GM19025 (cell line): ENCODE measurements around the gene SLC4A1AP.
"Not testable (repeated sequence)": the region's sequence is repeated elsewhere in the genome, so short reads cannot be mapped to it uniquely, and the experiment has no call there.

Source experiments
- ATAC-seq: cut with Tn5 transposase; IDR thresholded peaks from one replicate; pipeline ENCODE4 v1.9.1; 2021; ENCODE audit warnings: mild to moderate bottlenecking, low read depth, moderate library complexity; ENCODE audit not compliant: unreplicated experiment

The SLC4A1AP gene

DNA sequence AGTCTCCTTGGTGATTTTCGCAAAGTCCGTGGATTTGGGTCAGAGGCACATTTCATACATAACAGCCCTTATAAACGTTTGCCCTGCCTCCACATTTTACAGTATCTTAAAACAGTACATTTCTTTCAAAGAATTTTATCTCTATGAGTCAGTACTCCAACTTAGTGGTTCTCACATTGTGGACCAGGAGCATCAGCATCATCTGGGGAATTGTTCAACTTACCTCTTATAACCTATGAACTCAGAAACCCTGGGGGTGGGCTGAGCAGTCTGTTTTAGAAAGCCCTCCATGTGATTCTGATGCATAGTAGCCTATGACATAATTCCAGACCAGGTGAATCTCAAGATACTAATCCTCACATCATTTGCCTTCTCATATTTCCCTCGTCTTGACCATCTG, 12.6 kb upstream of the SLC4A1AP start:
- no peak for ATAC-seq

DNA sequence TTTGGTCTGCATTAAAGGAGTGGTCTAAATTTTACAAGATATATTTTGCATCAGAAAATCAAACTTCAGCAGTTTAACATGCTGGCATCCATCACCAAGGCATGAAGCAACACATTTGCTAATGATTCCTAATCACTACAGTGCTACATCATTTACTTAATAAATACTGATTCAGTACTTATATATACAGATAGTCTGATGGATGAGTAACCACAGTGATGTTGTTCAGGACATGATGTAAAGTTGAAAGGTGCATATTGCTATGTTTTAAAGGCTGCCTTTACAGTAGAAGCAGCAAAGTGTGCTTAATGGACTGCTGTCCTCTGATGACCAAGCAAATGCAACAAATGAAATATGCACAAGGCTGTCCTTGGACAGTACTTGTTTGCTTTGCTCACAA, 11.3 kb upstream of the SLC4A1AP start:
- no peak for ATAC-seq

DNA sequence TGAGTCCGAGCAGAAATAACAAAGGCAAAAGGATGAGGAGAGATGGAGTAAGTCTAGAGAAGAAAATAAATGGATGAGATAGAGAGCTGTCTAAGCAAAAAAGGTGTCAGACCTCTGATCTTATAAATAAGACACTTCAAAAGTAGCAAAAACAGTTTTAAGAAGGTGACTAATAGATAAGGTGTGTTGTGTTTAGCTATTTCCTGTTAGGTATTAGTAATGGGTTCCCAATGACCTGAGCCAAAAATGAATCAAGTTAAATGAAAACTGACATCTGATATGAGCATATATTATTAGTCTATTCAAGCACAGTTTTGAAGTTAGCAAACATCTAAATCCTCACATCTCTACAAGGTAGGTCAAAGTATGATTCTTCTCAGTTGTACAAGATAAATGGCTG, 10.9 kb upstream of the SLC4A1AP start:
- ATAC-seq, result no peak

DNA sequence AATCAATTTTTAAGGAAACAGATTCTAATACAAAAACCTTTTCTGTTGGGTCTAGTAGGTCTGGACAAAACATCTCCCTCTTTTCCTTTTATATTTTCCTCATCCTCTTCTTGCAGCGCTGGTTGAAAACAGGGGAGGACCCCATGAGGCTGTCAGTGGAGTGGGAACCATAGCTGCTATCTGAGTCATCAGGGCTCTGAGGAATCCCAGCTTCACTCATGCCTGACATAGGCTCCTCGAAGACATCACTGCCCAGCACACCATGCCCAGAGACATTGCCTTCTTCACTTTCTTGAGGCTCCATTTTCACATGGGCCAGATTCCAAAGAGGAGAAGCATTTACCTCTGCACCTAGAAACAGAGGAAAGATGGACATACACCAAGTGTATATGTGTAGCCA, 10.3 kb upstream of the SLC4A1AP start:
- no peak for ATAC-seq

DNA sequence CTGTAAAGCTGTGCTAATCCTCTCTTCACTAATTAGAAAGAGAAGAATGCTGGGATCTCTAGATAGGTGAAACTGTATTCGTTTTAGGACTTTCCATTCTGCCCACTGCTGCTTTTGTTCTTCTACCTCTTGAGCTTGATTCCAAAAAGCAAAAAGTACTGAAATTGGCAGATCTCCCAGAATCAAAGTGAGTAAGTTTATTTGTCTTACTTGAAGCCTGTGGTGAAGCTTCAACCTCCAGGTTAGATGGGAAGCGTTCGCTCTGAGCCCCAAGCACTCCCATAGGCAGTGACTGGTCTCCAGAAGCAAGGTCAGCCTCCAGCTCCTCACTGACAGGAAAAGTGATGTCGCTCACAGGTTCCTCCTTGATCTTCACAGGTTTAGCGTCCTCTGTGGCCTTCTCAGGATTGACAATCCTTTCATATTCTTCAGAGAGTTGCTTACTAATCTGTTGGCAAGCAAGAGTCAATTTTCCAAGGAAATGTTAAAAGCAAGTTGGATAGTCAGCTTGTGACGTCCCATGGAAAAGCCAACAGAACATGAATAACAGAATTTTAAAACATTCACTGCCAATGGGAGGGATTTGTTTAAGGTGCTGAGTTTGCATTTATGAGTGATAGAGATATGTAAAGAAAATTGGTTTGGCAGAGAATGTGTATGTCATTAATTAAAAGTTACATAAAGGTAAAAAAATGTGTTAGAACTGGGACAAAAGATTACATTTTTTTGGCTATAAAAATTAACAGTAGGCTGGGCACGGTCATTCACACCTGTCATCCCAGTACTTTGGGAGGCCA, 8.3 kb upstream of the SLC4A1AP start:
- ATAC-seq, result no peak

DNA sequence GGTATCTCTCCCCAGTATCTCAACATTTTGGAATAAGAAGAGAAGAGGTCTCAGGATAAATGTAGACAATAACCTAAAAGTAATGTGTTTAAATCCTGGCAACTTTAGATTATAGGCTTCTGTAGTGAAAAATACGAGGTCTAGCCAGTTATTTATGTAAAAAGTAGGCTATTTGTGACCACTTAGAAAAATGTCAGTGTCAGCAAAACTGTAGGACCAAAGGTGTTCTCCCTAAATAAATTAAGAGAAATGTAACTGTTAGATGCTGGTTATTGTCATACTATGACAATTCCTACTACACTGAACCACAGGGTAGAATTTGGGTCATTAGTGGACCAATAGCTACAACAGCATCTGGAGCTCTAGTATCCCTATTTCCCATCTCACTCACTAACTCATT, 2.3 kb upstream of the SLC4A1AP start:
- ATAC-seq, result no peak

DNA sequence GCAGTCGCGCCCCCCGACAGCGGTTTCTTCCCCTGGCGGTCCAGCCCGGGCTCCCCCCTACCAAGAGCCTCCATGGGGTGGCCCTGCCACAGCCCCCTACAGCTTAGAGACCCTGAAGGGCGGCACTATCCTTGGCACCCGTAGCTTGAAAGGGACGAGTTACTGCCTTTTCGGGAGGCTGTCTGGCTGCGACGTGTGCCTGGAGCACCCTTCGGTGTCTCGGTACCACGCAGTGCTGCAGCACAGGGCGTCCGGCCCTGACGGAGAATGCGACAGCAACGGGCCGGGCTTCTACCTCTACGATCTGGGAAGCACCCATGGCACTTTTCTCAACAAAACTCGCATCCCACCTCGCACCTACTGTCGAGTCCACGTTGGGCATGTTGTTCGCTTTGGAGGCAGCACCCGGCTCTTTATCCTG, 475 bp downstream of the SLC4A1AP start:
- peak; percentile 2 for ATAC-seq

DNA sequence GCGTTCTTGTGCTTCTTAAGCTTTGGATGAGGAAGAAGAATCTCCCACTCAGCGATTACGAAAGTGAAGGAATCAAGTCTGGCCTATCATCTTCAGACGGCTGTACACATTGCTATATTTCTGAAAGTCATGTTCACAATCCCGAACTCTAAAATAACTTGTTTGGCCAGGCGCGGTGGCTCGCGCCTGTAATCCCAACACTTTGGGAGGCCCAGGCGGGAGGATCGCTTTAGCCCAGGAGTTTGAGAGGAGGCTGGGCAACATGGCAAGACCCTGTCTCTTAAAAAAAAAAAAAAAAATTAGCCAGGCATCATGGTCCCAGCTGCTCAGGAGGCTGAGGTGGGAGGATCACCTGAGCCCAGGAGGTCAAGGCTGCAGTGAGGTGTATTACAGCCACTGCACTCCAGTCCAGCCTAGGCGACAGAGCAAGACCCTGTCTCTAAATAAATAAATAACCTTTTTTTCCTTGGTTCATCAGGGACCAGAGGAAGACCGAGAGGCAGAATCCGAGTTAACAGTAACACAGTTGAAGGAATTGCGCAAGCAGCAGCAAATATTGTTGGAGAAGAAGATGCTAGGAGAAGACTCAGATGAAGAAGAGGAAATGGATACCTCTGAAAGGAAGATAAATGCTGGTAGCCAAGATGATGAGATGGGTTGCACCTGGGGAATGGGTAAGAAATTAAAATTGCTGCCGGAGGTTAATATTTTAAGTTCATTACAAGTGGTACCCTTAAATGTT, 1.1 kb downstream of the SLC4A1AP start:
- ATAC-seq, result no peak

DNA sequence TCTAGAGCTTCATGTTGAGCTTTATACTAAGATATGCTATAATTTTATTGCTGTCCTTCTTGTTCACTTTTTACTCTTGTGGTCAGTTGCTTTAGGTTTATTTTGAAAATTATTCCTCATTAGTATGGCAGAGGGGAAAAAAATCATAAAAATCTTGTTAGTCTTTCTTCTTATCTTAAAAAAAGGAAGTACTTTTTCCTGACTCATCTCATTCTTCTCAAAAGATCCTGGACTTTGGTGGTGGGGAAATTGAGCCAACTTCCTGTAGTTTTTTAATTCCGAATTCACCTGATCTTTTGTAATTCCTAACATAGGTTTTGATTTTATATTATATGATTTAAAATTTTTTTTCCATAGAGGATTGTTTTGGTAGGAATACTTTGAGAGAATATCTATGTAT, 3.8 kb downstream of the SLC4A1AP start:
- ATAC-seq, result no peak

DNA sequence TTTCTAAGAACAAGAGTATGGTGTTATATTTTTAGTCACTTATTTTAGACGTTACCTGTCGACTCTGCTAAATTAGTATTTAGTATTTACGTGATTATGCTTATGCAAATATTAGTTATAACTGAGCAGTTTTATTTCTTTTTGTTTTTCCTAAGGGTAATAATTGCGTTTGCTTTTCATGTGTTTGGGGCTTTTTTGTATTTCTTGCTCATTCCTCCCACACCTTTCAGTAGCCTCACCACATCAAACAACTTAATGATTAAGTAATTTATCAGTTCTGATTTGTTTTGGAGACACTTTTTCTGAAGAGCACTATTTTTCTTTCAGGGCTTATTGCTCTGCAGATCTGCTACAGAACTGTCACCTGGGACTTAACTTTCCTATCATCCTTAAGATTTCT, 7.5 kb downstream of the SLC4A1AP start:
- ATAC-seq, result no peak

DNA sequence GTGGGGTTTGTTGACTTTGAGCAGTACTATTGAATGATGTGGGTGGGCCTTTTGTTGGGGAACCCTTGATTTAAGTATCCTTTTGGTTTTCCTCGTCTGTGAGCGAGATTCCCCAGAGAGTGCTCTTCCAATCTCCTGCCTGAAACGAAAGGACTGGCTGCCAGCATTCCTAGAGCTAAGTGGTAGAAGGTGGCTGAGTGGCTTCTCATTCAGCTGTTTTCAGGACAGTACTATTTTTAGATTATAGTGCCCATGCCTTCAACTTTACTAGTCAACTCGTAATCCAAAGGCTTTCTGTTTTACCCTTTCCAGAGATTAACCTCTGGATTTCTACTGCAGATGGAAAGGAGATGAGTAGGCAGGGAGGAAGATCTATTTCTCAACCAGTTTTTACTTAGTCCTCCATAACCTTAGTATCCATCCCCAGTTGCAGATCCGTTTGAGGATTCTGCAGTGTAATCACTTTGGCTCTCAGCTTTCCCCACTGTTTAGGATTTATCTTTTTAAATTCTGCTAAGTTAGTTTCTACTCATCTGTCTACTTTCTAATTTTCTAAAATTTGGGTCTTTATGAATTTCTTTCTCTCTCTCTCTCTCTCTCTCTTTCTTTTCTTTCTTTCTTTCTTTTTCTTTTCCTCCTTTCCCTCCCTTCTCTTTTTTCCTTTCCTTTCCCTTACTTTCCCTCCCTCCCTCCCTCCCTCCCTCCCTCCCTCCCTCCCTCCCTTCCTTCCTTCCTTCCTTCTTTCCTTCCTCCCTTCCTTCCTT, 9.2 kb downstream of the SLC4A1AP start:
- no peak for ATAC-seq

DNA sequence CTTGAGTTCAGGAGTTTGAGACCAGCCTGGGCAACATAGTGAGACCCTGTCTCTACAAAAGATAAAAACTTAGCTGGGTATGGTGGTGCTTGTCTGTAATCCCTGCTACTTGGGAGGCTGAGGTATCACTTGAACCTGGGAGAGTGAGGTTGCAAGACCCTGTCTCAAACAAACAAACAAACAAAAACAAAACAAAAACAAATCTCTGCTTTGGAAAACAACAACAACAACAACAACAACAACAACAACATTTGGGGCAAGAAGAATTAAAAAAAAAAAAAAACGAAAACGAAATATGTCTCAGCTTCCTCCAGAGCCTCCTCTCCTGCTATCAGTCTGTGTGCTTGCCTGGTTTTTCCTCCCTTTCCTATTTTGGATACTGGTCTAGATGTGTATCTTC, 16.9 kb downstream of the SLC4A1AP start:
- no peak for ATAC-seq

DNA sequence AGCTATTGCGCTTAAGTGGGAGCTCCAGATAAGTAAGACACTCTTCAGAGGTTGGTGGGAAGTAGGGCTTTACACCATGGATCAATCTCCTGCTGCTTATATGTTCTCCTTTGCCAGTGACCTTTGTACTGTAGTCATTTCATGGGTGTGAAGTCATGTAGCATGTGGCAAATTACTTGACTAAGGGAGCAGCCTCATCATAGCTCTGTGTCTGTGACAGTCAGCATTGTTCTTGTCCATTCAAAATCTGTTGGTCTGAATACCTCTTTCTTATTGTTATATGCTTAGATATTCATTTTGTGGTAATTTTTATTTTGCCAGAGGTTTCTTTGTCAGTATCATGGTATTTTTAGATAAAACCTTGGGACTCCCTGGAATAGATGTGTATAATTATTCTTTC, 18.2 kb downstream of the SLC4A1AP start:
- ATAC-seq, result no peak

DNA sequence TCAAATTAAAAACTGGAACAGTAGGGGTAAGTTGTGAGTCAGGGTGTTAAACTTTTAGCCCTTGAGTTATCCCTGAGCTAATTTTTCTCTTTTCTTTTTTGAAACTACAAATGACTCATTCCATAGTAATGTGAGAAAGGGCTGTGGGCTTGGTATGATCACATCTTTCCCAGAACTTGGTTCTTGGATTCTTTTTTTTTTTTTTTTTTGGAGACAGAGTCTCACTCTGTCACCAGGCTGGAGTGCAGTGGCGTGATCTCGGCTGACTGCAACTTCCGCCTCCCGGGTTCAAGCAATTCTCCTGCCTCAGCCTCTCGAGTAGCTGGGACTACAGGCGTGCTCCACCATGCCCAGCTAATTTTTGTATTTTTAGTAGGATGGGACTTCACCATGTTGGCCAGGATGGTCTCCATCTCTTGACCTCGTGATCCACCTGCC, 18.7 kb downstream of the SLC4A1AP start:
- not testable (repeated sequence) for ATAC-seq

DNA sequence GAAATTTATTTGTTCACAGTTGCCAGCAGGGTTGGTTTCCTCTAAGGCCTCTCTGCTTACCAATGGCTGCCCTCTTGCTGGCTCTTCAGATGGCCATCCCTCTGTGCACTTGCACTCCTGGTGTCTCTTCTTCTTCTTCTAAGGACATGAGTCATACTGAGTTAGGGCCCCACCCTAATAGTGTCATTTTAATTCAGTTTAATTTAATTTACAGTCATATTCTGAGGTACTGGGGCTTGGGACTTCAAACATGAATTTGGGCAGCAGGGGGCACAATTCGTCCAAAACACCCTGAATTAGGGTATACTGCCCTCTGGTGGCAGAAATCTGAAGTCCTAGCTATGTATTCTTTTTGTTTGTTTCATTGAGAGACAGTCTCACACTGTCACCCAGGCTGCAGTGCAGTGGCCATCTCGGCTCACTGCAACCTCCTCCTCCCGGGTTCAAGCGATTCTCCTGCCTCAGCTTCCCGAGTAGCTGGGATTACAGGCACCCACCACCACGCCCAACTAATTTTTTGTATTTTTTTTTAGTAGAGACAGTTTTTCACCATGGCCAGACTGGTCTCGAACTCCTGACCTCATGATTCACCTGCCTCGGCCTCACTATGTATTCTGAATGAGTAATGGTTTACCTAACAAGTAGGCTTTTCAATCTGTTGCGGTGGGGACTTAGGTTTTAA, 19.8 kb downstream of the SLC4A1AP start:
- ATAC-seq, result peak; percentile 63

DNA sequence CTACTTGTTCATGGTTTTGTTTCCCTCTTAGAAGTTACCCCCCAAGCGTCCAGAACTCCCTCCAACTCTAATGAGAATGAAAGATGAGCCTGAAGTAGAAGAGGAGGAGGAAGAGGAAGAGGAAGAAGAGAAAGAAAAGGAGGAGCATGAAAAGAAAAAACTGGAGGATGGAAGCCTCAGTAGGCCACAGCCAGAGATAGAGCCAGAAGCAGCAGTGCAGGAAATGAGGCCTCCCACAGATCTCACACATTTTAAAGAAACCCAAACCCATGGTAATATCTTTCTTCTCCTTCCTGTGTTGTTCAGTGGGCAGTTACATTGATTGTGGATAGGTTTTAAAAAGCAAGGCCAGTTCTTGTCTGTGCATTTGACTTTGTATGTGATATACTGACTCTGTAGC, 21.3 kb downstream of the SLC4A1AP start:
- not testable (repeated sequence) for ATAC-seq

DNA sequence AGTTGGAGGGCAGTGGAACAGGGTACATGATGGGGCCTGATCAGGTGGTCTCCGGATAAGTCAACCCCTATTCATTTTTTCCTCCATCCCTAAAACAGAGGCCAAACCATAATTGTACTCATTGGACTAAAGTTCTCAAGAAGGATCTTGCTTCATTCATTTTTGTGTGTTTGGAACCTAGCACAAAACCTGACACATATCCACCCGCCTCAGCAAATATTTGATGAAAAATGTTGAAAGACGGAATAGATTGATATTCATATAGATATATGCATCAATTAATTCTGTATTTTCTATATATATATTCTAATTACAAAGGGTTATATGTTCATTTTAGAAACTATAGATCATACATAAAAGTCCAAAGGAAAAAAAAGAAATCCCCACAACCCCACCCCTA, 21.9 kb downstream of the SLC4A1AP start:
- no peak for ATAC-seq

DNA sequence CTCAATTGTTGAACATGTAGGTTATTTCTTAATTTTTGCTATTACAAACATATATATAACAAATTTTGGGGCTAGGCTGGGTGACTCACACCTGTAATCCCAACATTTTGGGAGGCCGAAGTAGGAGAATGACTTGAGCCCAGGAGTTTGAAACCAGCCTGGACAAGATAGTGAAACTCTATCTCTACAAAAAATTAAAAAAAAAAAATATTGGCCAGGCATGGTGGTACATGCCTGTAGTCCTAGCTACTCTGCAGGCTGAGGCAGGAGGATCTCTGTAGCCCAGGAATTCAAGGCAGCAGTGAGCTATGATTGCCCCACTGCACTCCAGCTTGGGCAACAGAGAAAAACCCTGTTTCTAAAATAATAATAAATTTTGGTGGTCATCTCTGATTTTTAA, 23.5 kb downstream of the SLC4A1AP start:
- ATAC-seq, result no peak

DNA sequence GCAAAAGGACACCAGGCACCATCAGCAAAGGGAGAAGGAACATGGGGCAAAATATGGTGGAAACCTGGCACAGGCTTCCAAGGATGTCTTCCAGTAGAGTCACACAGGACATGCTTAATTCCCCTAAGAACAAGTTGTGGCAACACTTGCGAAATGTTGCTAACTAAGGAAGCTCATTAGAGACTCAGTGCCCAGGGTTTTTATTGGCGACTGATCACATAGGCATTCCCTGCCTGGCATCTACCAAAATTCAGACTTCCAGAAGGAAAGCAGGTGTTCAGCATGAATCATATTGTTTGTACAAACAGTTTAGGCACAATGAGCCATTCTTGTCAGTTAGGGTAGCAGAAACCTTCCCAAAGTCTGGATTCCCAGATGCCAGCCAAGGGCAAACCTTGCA, 25.7 kb downstream of the SLC4A1AP start:
- no peak for ATAC-seq

DNA sequence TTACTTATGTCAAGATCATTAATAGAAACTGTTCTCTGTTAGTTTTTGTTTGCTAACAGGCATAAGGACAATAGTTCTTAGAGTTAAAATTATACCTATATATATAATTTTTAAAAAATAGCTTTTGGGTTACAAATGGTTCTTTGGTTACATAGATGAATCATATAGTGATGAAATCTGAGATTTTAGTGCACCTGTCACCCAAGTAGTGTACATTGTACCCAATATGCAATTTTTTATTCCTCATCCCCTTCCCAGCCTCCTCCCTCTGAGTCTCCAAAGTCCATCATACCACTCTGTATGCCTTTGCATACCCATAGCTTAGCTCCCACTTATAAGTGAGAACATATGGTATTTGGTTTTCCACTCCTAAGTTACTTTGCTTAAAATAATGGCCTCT, 26.4 kb downstream of the SLC4A1AP start:
- ATAC-seq, result no peak

DNA sequence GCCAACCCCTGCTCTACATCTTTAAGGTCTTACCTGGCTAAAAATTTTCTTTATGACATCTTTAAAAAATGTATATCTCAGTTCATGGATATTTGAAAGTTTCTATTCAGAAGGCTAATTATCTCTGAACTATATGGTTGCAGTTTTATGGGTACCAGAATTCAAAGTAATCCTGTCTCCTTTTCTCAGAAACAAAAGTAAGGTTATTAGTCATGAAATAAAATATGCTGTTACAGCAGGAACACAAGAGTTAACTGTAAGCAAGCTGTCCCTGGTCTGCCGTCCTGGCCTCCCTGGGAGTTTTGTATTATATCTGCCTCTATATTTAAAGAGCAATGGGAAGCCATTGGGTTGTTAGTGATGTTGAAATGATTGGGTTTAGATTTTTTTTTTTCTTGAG, 34.0 kb downstream of the SLC4A1AP start:
- no peak for ATAC-seq
